Esophagus muscularis mucosa (tissue), 4 donors: ENCODE data around the gene SLC7A8.

ENCODE experiments used
- EP300 ChIP-seq: sonication (generic); formaldehyde crosslinking; IDR thresholded peaks from one replicate; pipeline ENCODE4 v1.6.1; 2017; ENCODE audit warnings: antibody characterized with exemption
- POLR2A ChIP-seq: fragments of 450-650 bp; IDR thresholded peaks from one replicate; pipeline ENCODE4 v1.6.1; 2017; ENCODE audit warnings: antibody characterized with exemption, moderate library complexity, mild to moderate bottlenecking, low read depth
- TF ChIP-seq, protein P1 (sequence below), 3 experiments: fragments of 200-600 bp in 2 of 3; fragments of 450-650 bp in 1 of 3; sonication (generic) in 2 of 3; IDR thresholded peaks; one replicate each; pipeline ENCODE4 v1.5.1; 2017 to 2019; ENCODE audit warnings: antibody characterized with exemption in 3 of 3, mild to moderate bottlenecking in 2 of 3, moderate library complexity in 1 of 3

DNA sequence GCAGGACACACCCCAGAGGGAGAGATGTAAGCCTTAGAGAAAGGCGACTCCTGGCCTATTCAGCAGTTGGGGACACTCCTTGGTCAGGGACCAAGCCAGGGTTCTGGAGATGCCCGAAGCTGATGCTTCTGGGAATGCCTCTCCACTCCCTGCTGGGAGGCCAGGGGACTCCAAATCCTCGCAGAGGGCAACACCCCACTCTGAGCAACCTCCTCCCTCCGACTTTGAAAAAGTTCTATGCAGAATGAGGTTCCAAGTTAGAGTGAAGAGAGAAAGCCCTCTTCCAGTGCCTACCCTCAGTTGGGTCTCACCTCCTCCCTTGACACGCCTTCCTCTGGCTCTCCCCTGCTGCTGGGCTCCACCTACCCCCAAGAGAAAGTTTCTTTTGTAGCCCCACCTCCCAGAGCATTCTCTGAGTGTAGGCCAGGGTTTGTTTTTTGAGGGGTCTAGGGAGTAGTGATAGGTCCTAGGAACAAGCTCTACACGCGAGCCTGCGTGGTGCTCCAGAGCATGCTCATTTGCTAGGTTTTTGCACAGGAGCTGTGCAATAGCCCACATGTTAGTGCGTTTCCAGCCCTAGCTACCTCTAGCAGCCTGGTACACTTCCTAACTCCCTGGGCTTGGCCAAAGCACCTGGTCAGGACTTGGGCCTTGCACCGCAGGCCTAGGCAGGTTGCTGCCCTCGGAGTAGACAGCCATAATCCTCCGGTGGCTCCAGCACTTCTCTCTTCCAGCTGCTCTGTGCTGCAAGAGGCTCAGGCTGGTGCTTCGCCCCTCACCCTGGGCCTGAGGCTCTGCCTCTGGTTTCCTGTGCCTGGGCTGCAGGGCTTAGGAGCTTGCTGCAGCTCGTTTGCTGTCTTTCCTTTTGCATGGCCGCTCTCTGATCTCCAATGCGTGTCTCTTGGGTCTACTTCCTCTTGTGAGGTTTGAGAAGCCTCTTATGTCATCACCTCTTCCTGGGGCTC lies 63.8 kb downstream of the SLC7A8 start:
- no peak for TF ChIP-seq POLR2A
- TF ChIP-seq, protein P1, sequence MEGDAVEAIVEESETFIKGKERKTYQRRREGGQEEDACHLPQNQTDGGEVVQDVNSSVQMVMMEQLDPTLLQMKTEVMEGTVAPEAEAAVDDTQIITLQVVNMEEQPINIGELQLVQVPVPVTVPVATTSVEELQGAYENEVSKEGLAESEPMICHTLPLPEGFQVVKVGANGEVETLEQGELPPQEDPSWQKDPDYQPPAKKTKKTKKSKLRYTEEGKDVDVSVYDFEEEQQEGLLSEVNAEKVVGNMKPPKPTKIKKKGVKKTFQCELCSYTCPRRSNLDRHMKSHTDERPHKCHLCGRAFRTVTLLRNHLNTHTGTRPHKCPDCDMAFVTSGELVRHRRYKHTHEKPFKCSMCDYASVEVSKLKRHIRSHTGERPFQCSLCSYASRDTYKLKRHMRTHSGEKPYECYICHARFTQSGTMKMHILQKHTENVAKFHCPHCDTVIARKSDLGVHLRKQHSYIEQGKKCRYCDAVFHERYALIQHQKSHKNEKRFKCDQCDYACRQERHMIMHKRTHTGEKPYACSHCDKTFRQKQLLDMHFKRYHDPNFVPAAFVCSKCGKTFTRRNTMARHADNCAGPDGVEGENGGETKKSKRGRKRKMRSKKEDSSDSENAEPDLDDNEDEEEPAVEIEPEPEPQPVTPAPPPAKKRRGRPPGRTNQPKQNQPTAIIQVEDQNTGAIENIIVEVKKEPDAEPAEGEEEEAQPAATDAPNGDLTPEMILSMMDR (IDR thresholded peaks at IDR 0.05), result no peak
- no peak for TF ChIP-seq EP300
